Left forelimb (tissue), 1 donor: ENCODE results near the gene YTHDF2.
"Not testable (repeated sequence)": the region's sequence is repeated elsewhere in the genome, so short reads cannot be mapped to it uniquely, and the experiment has no call there.

Source experiments
- DNase-seq: peaks from one replicate; pipeline ENCODE4 v3.0.0-alpha.2; 2018; ENCODE audit warnings: low spot score

YTHDF2 gene

GRCh38 chr1:28736450-28737306, at the start of gene YTHDF2:
TSS of gene YTHDF2 (plus strand) at chr1:28736940. CDS start at chr1:28737121, 181 bp downstream.
- DNase-seq: peak; percentile 99

- DNase-seq: not testable (repeated sequence)
Observed at GRCh38 chr1:28691627-28692026, 45.1 kb upstream of the YTHDF2 start.

GRCh38 chr1:28703629-28704028, 33.1 kb upstream of the YTHDF2 start:
- DNase-seq: no peak

DNA sequence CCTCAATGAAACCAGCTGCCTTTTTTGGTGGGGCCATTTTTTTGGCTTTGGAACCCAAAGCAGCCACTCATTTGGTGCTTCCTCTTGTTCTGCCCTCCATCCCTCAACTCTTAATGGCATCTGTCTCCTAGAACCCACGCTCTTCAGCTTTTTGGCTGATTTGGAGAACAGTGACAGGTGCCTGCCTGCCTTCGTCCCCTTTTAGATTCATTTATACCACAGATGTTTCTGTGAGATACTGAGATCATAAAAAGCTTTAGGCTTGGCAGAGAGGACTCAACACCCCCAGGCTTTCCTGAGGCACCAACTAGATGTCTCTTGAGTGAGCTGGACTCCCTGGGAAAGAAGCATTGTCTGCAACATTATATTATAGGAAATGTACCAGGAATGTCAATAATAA, 20.4 kb upstream of the YTHDF2 start:
- no peak for DNase-seq

- DNase-seq: no peak
Observed at GRCh38 chr1:28718166-28718565, 18.6 kb upstream of the YTHDF2 start.

DNA sequence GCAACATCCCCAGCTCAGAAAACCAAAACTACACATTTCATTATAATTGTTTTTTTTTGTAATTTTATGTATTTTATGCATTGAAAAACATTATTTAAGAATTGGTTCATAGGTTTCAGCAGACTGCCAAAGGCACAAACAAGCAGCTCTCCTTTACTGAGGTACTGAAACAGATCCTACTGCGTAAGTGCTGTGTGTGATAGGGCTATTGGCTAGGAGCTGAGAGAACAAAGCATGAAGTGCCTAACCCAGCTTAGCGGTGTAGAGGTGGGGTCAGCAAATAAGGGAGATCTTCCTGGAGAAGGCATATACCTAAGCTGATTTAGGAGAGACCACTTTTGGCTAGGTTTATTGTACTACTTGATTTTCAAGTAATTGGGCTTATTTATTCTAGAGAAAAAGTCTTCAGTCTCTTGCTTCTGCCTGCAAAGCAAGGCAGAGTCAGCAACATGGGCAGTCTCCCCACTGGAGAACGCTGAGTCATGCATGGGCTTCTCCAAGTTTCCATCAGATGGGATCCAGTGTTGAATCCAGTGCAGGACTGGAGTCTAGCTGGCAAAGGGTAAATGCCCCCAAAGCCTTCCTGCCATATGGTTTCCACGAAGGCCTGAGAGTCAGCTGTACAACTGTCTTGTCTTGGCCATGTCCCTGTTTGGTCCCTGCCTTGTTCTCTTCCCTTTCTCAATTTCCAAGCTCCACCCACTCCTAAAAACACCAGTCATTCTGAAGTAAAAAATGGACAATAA, 18.0 kb upstream of the YTHDF2 start:
- no peak for DNase-seq

DNA sequence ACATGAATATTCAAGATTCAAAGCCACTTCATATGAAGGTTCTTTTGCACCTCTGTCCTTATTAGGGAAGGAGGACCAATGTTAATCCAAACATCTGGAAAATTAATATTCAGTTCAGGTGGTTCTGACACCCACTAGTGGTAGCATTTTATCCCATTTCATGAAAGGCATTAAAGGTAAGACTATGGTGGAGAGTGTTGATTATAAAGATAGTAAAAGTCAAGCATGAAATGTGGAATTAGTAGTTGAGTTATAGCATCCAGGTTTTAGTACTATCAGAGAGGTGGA, 17.5 kb upstream of the YTHDF2 start:
- DNase-seq: no peak

- DNase-seq: no peak
Observed at GRCh38 chr1:28720376-28720775, 16.4 kb upstream of the YTHDF2 start.

GRCh38 chr1:28721927-28722326, 14.8 kb upstream of the YTHDF2 start:
- DNase-seq: not testable (repeated sequence)

DNA sequence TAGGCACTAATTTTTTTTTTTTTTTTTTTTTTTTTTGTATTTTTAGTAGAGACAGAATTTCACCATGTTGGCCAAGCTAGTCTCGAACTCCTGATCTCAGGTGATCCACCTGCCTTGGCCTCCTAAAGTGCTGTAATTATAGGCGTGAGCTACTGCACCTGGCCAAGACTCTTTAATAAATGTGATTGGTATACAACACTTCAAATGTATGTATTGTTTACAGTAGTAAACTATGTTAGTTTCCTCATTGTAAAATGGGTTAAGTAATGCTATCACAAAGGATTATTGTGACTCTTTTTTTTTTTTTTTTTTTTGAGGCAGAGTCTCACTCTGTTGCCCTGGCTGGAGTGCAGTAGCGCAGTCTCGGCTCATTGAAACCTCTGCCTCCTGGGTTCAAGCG, 11.4 kb upstream of the YTHDF2 start:
- DNase-seq: not testable (repeated sequence)

- DNase-seq: no peak
Observed at GRCh38 chr1:28735961-28736449, 735 bp upstream of the YTHDF2 start.

- DNase-seq: peak; percentile 74
Observed at GRCh38 chr1:28737307-28738132, 780 bp downstream of the YTHDF2 start.

GRCh38 chr1:28740118-28740517, 3.4 kb downstream of the YTHDF2 start:
- DNase-seq: no peak

DNA sequence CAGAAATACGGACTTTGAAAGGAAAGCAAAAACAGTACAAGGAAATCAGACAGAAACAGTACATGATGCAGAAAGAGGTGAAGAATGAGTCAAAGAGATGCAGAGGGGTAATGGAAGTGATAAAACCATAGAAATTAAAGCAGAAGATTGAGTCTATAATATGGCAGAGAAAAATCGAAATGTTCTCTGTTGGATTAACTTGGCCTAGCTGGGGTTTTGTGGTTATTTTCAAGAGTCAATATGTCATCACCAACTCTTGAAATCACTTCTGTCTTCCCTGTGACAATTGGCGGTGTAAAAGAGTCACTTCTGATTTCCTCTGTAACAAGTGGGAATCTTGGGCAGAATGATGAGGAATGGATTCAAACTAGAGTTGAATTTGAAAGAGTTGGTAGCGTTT, 7.4 kb downstream of the YTHDF2 start:
- DNase-seq: no peak

- no peak for DNase-seq
Observed at GRCh38 chr1:28745653-28746173, 9.0 kb downstream of the YTHDF2 start.

DNA sequence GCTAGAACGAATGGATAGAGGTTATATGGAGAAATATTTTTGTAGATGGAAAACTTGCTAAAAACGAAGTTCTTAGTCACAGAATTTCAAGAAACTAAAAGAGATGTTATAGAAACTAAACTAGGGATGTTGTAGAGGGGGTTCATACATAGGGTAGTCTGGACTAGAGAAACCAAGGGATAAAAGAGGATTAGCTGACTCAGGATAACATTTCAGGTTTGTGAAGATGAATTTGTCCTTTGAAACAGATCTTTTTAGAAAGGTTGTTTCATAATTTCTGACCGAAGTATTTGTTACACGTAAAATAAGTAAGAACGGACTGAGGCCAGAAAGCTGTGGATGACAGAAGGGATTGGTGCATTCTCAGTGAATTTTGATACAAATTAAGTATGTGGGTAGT, 13.6 kb downstream of the YTHDF2 start:
- no peak for DNase-seq

DNA sequence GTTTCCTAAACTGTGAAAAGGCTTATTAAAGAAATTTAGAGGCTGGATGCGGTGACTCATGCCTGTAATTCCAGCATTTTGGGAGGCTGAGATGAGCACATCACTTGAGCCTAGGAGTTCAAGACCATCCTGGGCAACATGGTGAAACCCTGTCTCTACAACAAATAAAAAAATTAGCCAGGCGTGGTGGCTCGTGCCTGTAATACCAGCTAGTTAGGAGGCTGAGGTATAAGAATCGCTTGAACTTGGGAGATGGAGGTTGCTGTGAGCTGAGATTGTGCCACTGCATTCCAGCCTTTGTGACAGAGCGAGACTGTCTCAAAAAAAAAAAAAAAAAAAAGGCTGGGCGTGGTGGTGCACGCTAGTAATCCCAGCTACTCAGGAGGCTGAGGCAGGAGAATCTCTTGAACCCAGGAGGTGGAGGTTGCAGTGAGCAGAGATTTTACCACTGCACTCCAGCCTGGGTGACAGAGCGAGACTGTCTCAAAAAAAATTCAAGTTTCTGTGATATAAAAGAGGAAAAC, 14.1 kb downstream of the YTHDF2 start:
- DNase-seq: not testable (repeated sequence)

DNA sequence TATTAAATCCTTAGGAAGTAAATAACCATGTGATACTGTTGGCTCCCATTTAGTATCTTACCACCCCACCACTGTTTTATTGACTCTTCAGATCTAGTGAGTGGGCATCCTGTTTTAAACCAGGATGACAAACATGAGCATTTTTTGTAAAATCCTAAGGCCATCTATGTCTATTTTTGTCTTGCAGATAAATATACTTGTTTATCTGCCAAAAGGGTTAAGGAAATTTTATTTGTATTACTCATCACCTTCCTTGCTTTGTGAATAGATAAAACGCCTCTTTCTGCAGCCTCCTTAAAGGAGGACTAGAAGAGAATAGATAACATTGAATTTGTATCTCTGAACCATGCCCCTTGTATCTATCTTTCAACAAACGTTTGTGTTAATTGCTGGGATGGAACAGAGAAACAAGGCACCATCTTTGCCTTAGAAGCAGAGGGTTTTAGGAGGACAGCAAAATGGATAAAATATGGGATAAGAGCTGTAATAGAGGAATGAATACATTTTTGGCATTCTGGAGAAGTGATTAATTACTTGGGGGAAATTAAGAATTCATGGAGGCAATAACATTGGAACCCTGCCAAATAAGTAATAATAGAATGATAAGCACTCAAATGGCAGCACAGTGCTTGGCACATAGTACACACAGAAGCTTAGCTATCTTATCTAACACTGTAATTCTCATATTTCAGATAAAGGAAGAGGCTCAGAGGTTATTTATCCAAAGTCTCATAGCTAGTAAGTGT, 14.7 kb downstream of the YTHDF2 start:
- no peak for DNase-seq

GRCh38 chr1:28755701-28756100, 19.0 kb downstream of the YTHDF2 start:
- DNase-seq: no peak

DNA sequence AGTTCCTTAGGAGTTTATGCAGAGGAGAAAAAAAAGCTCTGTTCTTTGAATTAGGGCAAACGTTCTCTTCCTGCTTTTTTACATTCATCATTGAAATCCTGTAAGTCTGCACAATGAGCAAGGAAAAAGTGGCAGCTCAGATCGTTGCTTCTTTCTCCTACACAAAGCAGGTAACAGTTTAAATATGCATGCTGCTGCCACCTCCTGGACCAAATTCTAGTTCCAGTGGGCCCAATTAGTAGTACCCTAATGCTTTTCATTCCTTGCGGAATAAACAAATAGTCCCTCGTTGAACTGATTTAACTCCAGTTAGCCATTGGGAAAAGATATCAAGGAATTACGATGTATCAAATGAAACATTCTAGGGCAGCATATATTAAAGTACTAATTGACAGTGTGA, 20.1 kb downstream of the YTHDF2 start:
- DNase-seq: no peak

- no peak for DNase-seq
Observed at GRCh38 chr1:28758420-28758819, 21.7 kb downstream of the YTHDF2 start.
